ENCODE measurements around the gene LRP6.

- TF ChIP-seq CTCF (IDR thresholded peaks at IDR 0.05; ENCODE audit: low read depth, low read length, poor library complexity, severe bottlenecking) (no peak), EZH2phosphoT487 (IDR thresholded peaks at IDR 0.05; ENCODE audit: borderline replicate concordance, low read length) (no peak)
Measured at GRCh38 chr12:12091977-12092663, 174.7 kb downstream of the LRP6 start.
